Measurements from ENCODE around the gene E2F7. TPM values are rescaled to one million over a fixed set of nuclear protein-coding genes. Genes with fewer than 3 reads are reported as not detected.
A peak's percentile ranks its signal among the peaks of the same experiment; 100 is the strongest.

The E2F7 gene
- total and polyA plus RNA-seq, 2 of the 13 experiments (the other 11 are each of a cell fraction or from before 2014, with no cell fraction given): 1.7 to 7.3 TPM

GRCh38 chr12:77065361-77066204 lies at the start of gene E2F7 (continued):
- TF ChIP-seq ZHX1 (CRISPR knock-in tag; IDR thresholded peaks at IDR 0.05; ENCODE audit: low read depth): 0 out of 2 replicates have a peak, but pooled peaks have one; percentile 35
- TF ChIP-seq CREBL2 (CRISPR knock-in tag; IDR thresholded peaks at IDR 0.05; ENCODE audit: borderline replicate concordance): no peak
- TF ChIP-seq TP53 (CRISPR knock-in tag; conservative IDR thresholded peaks at IDR 0.05): no peak
- peak; percentile 75 for TF ChIP-seq POLR2G (IDR thresholded peaks at IDR 0.05; ENCODE audit: low read depth, low read length)
- no peak for TF ChIP-seq ZBTB10 (CRISPR knock-in tag; IDR thresholded peaks at IDR 0.05; ENCODE audit: borderline replicate concordance)
- TF ChIP-seq MIER2 (CRISPR knock-in tag; IDR thresholded peaks at IDR 0.05): no peak
- TF ChIP-seq YY1 (IDR thresholded peaks at IDR 0.05; ENCODE audit: insufficient read depth, insufficient replicate concordance, low read depth, low read length): no peak
- no peak for TF ChIP-seq SAFB2 (CRISPR knock-in tag; IDR thresholded peaks at IDR 0.05; ENCODE audit: borderline replicate concordance, low read depth)
- no peak for TF ChIP-seq NCOR1 (IDR thresholded peaks at IDR 0.05; ENCODE audit: borderline replicate concordance, low read length)
- no peak for TF ChIP-seq FOXC1 (CRISPR knock-in tag; IDR thresholded peaks at IDR 0.05; ENCODE audit: borderline replicate concordance)
- no peak for TF ChIP-seq RXRA (CRISPR knock-in tag; IDR thresholded peaks at IDR 0.05)
